ENCODE measurements around the gene EIF2B5. TPM values are rescaled to one million over a fixed set of nuclear protein-coding genes. Genes with fewer than 3 reads are reported as not detected.
"Not testable (repeated sequence)": the region's sequence is repeated elsewhere in the genome, so short reads cannot be mapped to it uniquely, and the experiment has no call there.

Gene EIF2B5
- total RNA-seq, 4 donors from 2014 or later, result 27.9 to 46.5 (median 42.2) TPM

GRCh38 chr3:184145111-184145524 is 10.0 kb downstream of the EIF2B5 start:
- Histone ChIP-seq H3K36me3 (peaks cover 53 to 58% of the 10 kb centered on the region in 2 donors), H3K4me1 (no peaks in the 10 kb centered on the region), H3K4me3 (replicated peaks in 1 of 3) (no peak overlapping the region), H3K9me3 (no peaks in the 10 kb centered on the region), H3K27me3 (no peaks in the 10 kb centered on the region), H3K27ac (no peak overlapping the region)
- DNase-seq, result peak; percentile 51 to 55
- TF ChIP-seq, protein P1, sequence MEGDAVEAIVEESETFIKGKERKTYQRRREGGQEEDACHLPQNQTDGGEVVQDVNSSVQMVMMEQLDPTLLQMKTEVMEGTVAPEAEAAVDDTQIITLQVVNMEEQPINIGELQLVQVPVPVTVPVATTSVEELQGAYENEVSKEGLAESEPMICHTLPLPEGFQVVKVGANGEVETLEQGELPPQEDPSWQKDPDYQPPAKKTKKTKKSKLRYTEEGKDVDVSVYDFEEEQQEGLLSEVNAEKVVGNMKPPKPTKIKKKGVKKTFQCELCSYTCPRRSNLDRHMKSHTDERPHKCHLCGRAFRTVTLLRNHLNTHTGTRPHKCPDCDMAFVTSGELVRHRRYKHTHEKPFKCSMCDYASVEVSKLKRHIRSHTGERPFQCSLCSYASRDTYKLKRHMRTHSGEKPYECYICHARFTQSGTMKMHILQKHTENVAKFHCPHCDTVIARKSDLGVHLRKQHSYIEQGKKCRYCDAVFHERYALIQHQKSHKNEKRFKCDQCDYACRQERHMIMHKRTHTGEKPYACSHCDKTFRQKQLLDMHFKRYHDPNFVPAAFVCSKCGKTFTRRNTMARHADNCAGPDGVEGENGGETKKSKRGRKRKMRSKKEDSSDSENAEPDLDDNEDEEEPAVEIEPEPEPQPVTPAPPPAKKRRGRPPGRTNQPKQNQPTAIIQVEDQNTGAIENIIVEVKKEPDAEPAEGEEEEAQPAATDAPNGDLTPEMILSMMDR (IDR thresholded peaks at IDR 0.05), result peak in 3 of 6 experiments; percentile 45 to 50 (median 47)
- TF ChIP-seq POLR2A (IDR thresholded peaks at IDR 0.05), result no peak
- intact Hi-C loops (cut with DNase I), result loop anchor here (10.0 kb wide), 1 partner anchor 250 kb away; no protein-coding TSS in a partner anchor
- WGBS, 2 donors, result 48 to 54% methylated on average over 4 of the region's 4 CpGs

GRCh38 chr3:184145751-184146270 is 10.7 kb downstream of the EIF2B5 start:
- Histone ChIP-seq H3K9me3 (no peaks in the 10 kb centered on the region), H3K27me3 (no peaks in the 10 kb centered on the region), H3K4me3 (replicated peaks in 1 of 3) (no peak overlapping the region), H3K27ac (no peak overlapping the region), H3K36me3 (peaks cover 46 to 52% of the 10 kb centered on the region in 2 donors), H3K4me1 (no peaks in the 10 kb centered on the region)
- no peak for TF ChIP-seq POLR2A (IDR thresholded peaks at IDR 0.05)
- TF ChIP-seq, protein P1 (IDR thresholded peaks at IDR 0.05), result no peak
- intact Hi-C loops (cut with DNase I), result loop anchor here (10.0 kb wide), 1 partner anchor 251 kb away; no protein-coding TSS in a partner anchor
- no peak for DNase-seq
- WGBS, 2 donors, result 92 to 93% methylated on average over 8 of the region's 8 CpGs

DNA sequence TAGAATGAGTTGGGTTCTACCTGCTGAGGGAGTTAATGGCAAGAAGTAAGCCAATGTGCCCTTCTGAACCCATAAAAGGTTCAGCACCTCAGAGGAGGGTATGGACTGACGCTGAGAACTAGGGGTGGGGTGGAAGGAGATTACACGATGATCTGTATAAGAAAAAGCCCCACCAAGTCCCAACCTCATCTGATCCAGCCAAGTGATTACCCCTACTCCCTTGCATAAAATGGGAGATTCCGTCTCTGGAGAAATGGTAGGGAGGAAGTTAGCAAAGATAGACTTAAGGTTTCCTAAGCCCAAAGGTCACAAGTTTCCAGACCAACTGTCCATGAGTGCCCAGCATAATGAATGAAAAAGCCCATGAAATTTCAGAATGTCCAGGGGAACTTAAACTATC is 12.9 kb downstream of the EIF2B5 start:
- WGBS, 2 donors, result 84 to 90% methylated on average over 3 of the region's 3 CpGs
- Histone ChIP-seq H3K4me1 (no peaks in the 10 kb centered on the region), H3K36me3 (peaks cover 25 to 31% of the 10 kb centered on the region in 2 donors), H3K9me3 (no peaks in the 10 kb centered on the region), H3K27ac (no peak overlapping the region), H3K27me3 (no peaks in the 10 kb centered on the region), H3K4me3 (replicated peaks in 1 of 3) (no peak overlapping the region)
- intact Hi-C loops (cut with DNase I), result loop anchor here (10.0 kb wide), 1 partner anchor 253 kb away; no protein-coding TSS in a partner anchor
- TF ChIP-seq POLR2A (IDR thresholded peaks at IDR 0.05), result no peak
- TF ChIP-seq, protein P1 (IDR thresholded peaks at IDR 0.05), result no peak
- no peak for DNase-seq

- intact Hi-C loops (cut with DNase I), result loop anchor here (10.0 kb wide), 1 partner anchor 254 kb away; no protein-coding TSS in a partner anchor
- no peak for DNase-seq
- 89 to 95% methylated on average over 6 of the region's 6 CpGs for WGBS, 2 donors
- no peak for TF ChIP-seq POLR2A (IDR thresholded peaks at IDR 0.05)
- Histone ChIP-seq H3K27me3 (no peaks in the 10 kb centered on the region), H3K4me1 (no peaks in the 10 kb centered on the region), H3K9me3 (no peaks in the 10 kb centered on the region), H3K36me3 (peaks cover 15 to 20% of the 10 kb centered on the region in 2 donors), H3K27ac (no peak overlapping the region), H3K4me3 (replicated peaks in 1 of 3) (no peak overlapping the region)
These were observed 14.0 kb downstream of the EIF2B5 start for GRCh38 chr3:184149123-184149522.

- not testable (repeated sequence) for H3K4me3 ChIP-seq (replicated peaks in 1 of 3); H3K27me3 ChIP-seq; H3K4me1 ChIP-seq; H3K9me3 ChIP-seq; H3K27ac ChIP-seq; DNase-seq
- peaks cover 8 to 14% of the 10 kb centered on the region in 2 donors for H3K36me3 ChIP-seq
- intact Hi-C loops (cut with DNase I), result loop anchor here (10.0 kb wide), 2 partner anchors 135 to 255 kb away; partner anchors contain the start of gene ABCC5
- WGBS, 2 donors, result 74 to 75% methylated on average over 6 of the region's 6 CpGs
These were observed 14.6 kb downstream of the EIF2B5 start for GRCh38 chr3:184149770-184150169.
